ENCODE measurements around the gene AGTRAP.

AGTRAP gene

DNA sequence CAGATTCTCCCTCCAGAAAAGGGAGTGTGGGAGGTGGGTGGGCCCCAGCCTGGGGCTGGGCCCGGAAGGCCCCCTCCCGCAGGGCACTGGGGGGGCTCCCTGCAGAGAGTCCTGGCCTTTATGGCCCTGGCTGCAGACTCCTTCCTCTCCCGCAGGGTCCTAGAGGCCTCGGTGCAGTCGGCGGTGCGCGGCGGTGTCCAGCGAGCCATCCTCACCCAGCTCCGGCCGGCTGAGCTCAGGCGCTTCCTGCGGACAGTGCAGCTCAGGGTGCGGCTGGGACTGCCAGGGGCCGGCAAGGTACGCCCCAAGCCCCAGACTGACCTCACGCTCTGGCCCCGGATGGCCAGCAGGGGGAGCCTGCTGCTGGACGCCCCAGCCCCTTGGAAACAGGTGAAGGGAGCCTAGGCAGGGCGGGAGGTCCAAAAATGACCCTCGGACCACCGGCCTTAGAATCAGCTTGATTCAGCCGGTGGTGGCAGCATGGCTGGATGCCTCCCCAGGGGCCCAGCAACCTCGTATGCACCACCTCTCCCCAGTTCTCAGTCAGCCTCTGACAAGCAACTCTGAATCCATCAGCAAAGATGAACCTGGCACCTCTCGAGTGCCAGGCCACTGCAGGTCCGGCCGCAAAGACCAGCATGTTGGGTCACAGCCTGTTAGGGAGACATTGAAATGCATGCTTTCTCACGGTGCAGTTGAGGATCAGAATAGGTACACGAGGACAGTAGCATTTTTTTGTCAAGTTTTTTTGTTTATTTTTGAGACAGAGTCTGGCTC lies 49.2 kb downstream of the AGTRAP start:
- DNase-seq (ENCODE audit: low spot score): peak; percentile 78

DNA sequence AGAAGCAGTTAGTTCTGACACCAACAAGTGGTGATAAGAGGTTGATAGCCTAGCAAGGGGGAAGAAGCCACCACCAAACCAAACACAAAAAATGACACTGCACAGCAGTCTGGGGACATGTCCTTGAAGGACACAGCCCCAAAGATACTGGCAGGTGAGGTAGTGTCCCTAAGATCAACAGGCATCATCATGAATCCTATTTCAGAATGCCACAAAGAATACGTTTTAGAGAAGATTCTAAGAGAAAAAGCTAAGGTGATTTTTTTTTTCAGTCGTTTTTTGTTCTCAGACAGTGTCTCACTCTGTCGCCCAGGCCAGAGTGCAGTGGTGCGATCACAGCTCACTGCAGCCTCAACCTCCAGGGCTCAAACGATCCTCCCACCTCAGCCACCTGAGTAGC lies 50.2 kb downstream of the AGTRAP start:
- DNase-seq (ENCODE audit: low spot score): peak; percentile 19

DNA sequence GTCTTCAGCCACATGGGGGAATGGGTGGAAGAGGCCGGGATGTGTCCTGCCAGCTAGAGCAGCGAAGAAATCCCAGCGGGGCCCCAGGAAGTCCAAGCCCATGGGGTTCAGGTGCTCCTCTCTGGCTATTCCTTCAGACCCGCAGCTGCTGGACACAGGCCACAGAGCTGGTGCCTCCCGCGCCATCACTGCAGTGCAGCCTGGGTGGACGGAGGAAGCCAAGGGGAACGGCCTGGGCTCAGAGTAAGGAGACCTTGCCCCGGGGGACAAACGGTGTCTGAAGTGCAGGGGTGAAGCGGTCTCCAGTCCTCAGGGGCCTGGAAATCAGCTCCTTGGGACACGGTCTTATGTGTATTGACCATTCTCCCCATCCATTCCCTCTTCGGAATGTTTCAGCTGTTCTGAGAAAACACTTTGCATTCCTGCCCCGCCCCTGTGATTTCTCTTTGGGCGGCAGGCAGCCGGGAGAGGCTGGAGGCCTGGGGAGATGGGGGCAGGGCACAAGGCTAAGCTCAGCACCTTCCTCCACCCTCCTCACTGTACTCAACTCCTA lies 51.4 kb downstream of the AGTRAP start:
- peak; percentile 36 for DNase-seq (ENCODE audit: low spot score)

DNA sequence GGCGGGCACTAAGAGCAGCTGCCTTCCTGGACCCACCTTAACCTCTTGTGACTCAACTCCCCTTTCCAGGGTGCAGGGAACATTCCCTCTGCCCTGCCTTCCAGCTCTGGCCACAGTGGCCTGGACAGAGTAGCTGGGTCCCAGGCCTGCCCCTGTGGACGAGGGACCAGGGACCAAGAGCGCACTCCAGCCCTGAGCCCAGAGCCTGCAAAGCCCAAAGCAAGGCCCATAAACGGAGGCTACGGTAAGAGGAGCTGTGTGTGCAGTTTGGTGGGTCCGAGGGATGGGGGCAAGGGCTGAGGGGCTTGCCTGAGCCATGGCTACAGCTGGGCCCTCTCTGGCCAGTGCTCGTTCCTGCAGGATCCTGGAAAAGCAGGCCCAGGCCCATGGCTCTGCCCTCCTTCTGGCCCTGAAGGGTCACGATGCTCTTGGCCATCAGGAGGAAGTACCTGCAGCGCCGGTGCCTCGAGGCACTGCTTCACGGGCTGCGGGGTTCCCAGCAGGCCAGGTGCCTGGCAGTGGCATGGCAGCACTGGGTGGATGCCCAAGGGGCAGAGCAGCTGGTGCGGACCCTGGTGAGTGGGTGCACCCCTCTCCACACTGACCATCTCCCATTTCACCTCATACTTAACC lies 52.0 kb downstream of the AGTRAP start:
- DNase-seq (ENCODE audit: low spot score): no peak

- DNase-seq (ENCODE audit: low spot score): no peak
These were observed 52.7 kb downstream of the AGTRAP start for GRCh38 chr1:11788549-11789053.

- peak; percentile 21 for DNase-seq (ENCODE audit: low spot score)
These were observed 53.5 kb downstream of the AGTRAP start for GRCh38 chr1:11789126-11790067.

GRCh38 chr1:11790101-11790879 lies 54.4 kb downstream of the AGTRAP start:
- DNase-seq (ENCODE audit: low spot score): peak; percentile 31

- peak; percentile 90 for DNase-seq (ENCODE audit: low spot score)
These were observed 55.2 kb downstream of the AGTRAP start for GRCh38 chr1:11790880-11791715.

GRCh38 chr1:11792106-11792505 lies 56.2 kb downstream of the AGTRAP start:
- DNase-seq (ENCODE audit: low spot score): peak; percentile 30

DNA sequence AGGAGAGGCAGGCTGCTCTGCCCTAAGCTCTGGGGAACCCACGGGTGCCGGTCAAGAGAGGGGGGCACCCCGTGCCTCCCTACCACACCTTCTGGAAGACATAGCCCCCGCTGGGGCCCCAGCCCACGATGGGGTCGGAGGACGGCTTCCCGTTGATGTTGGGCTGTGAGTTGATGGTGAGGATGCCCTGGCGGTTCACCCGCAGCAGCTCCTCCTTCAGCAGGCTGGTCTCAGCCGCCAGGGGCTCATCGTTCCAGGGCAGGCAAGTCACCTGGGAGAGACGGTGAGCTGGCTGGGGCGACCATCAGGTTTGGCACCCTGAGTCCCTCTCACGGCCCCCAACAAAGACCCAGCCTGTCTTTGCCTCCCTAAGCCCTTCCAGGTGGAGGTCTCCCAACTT lies 57.9 kb downstream of the AGTRAP start:
- DNase-seq (ENCODE audit: low spot score): no peak

DNA sequence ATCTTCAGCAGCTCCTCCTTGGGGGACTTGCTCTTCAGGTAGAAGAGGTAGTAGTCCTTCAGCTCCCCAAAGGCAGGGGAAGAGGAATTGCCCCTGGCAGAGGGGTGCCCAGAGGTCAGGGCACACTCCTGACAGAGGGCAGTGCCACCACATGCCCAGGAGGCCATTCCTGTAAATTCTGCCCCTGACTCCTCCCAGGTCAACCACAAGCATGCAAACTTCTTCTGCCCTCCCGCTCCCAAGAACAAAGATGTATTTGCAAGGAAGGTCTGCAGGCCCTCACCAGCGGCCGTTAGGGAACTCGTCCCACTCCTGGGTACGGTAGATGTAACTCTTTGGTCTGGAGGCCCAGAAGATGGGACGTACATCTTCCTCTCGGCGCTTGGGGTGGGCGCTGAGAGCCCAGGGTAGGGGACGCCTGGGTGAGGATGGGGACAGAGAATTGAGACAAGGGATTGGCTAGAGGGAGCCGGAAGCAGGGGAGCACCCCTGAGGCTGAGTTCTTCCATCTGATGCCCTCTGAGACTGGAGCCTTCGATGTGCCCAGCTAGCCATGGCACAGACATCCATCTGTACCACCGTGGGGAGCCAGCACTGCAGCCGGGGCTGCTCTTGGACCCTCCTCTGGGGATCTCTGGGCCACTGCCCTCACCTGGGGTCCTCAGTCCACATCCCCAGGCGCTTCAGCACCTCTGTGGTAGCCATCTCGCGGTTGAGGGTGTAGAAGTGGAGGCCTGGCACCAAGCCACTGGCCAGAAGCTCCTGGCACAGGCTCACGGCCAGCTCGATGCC lies 58.7 kb downstream of the AGTRAP start:
- DNase-seq (ENCODE audit: low spot score): no peak

DNA sequence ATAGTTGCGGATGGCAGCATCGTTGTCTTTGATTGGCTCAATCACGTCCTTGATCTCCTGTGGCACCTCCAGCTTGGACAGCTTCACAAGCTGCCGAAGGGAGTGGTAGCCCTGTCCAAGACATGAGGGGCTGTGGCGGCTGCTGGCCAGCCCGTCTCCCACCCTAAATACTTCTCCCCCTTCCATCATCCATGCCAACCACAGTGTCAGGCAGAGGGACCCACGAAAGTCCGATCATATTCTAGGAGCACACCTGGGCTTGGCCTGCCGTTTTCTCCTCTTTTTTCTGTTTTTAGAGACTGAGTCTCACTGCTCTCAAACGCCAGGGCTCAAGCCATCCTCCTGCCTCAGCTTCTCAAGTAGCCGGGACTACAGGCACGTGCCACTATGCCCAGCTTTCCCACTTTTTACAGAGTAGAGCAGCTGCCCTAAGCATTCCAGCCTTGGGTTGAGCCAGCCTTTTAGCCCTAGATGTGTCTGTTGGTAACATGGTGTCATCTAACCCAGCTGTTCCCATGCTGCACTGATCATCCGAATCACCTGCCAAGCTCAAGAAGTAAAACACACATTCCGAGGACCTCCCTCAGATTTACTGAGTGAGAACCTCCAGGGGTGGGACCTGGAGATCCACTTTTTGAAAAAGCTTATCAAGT lies 59.4 kb downstream of the AGTRAP start:
- no peak for DNase-seq (ENCODE audit: low spot score)

GRCh38 chr1:11796036-11796828 lies 60.3 kb downstream of the AGTRAP start:
- peak; percentile 49 for DNase-seq (ENCODE audit: low spot score)

GRCh38 chr1:11797525-11798216 lies 61.7 kb downstream of the AGTRAP start:
- DNase-seq (ENCODE audit: low spot score): peak; percentile 86

GRCh38 chr1:11799099-11799498 lies 63.2 kb downstream of the AGTRAP start:
- no peak for DNase-seq (ENCODE audit: low spot score)

- no peak for DNase-seq (ENCODE audit: low spot score)
These were observed 64.0 kb downstream of the AGTRAP start for GRCh38 chr1:11799896-11800295.

DNA sequence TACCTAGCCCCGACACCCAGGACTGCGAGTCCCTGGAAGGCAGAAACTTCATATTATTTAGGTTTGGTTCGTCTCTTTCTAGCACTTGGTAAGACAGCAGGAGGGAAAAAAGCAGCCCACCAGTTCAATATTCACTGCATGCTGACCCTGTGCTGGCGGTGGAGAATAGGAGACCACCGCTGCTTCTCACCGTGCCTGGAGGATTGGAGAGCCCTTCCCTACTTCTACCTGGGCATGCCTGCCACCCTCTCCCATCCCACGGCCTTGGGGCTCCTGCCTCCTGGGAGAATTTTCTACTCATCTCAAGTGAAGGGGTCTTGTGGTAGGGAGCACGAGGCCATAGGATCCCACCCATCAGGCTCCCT lies 64.4 kb downstream of the AGTRAP start:
- no peak for DNase-seq (ENCODE audit: low spot score)
